ENCODE results near the gene HIPK4. TPM values are rescaled to one million over a fixed set of nuclear protein-coding genes. Genes with fewer than 3 reads are reported as not detected.

Gene HIPK4
- total and polyA plus RNA-seq, 9 of the 15 experiments (the other 6 are each of a cell fraction or from before 2014, with no cell fraction given), result 0.06 to 0.09 TPM; not detected in 7

DNA sequence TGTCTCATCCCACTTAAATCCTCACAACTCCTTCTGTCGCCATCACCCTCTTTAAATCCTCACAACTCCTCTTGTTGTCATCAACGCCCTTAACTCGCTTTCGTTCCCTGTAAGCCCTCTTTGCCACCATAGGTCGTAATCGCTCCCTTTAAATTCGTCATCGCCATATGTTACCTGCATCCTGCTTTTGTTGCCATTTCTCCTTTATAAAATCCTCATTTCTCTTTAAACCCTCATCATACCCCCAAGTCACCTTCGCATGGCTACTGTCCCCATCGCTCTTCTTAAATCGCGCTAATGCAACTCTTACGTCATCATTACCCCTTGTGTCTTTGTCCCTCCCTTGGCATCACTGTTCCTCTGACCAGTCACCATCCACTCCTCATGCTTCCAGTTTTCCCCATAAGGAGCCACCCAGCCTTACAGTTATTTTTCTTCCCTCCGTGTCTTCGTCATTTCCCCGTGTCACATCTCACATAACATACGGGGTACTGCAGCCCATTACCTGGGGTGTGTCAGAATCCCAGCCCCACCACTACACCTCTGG is 40.9 kb downstream of the HIPK4 start:
- Histone ChIP-seq H3K36me3 (ENCODE audit: control insufficient read depth, insufficient read depth, low read length) (peaks cover 15% of the 10 kb centered on the region; the same call in 2 of the 3 replicates), H2AFZ (ENCODE audit: low read depth, low read length) (peak overlapping the region; percentile 92), H3K79me2 (ENCODE audit: control insufficient read depth, insufficient read depth, low read length) (peaks cover 37% of the 10 kb centered on the region), H3K9me1 (ENCODE audit: control insufficient read depth, insufficient read depth, low read length) (no peaks in the 10 kb centered on the region), H4K20me1 (replicated peaks; ENCODE audit: control insufficient read depth, insufficient read depth, low read length) (no peaks in the 10 kb centered on the region; the same call in 1 of the 2 replicates), H3K27ac (ENCODE audit: extremely low read depth, low read depth, low read length) (peak overlapping the region; percentile 74), H3K4me2 (ENCODE audit: insufficient read depth, low read length) (peak overlapping the region; percentile 99), H3K9ac (ENCODE audit: insufficient read depth in 1 of 2, low read depth in 2 of 2, low read length in 2 of 2) (peak overlapping the region; percentile 87 to 93), H3K9me3 (replicated peaks; ENCODE audit: control insufficient read depth, insufficient read depth, low read depth, low read length) (no peaks in the 10 kb centered on the region), H3K4me1 (replicated peaks in 1 of 2; ENCODE audit: control insufficient read depth in 2 of 2, insufficient read depth in 2 of 2, low read length in 2 of 2) (peaks cover 7 to 9% of the 10 kb centered on the region in 2 experiments; a peak in 3 of 5 replicates), H3K27me3 (ENCODE audit: control insufficient read depth in 2 of 2, insufficient read depth in 2 of 2, low read length in 2 of 2) (no peaks in the 10 kb centered on the region), H3K4me3 (peak overlapping the region; percentile 70)
- peak; percentile 33 to 52 (median 46) for DNase-seq (ENCODE audit: extremely low read depth in 1 of 4, low spot score in 3 of 4)
- TSS peak; percentile 73 for BruUV-seq (replicated peaks)
- 0% methylated on average over 17 of the region's 17 CpGs for WGBS (ENCODE audit: insufficient coverage, low coverage, missing lambda C conversion rate)
- CTCF ChIA-PET (ENCODE audit: low intra/inter-chr PET ratio), result no interaction called here
- POLR2A ChIA-PET, result interaction anchor here (1.0 to 1.2 kb wide), 2 partner anchors 15 to 27 kb away, joined by 3 read pairs; no protein-coding TSS in a partner anchor
- intact Hi-C loops (cut with micrococcal nuclease), result loop anchor here (5.0 kb wide), 1 partner anchor 93 kb away; the partner anchor contains the start of gene SERTAD3
- no peak; the same call in 2 of the 3 replicates for ATAC-seq
- in situ Hi-C loops (cut with MboI), result no loop called here
- FAIRE-seq, result peak; percentile 40
- TF ChIP-seq, protein P1, sequence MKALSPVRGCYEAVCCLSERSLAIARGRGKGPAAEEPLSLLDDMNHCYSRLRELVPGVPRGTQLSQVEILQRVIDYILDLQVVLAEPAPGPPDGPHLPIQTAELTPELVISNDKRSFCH (CRISPR knock-in tag; IDR thresholded peaks at IDR 0.05), result no peak
- TF ChIP-seq, protein P1 (tag; IDR thresholded peaks at IDR 0.05), result 0 out of 2 replicates have a peak, but pooled peaks have one; percentile 35
- no peak for TF ChIP-seq NFXL1 (CRISPR knock-in tag; IDR thresholded peaks at IDR 0.05)
- 0 out of 2 replicates have a peak, but pooled peaks have one; percentile 16 for TF ChIP-seq EP300 (IDR thresholded peaks at IDR 0.05; ENCODE audit: low read length)
- TF ChIP-seq ARID2 (IDR thresholded peaks at IDR 0.05), result 0 out of 2 replicates have a peak, but pooled peaks have one; percentile 15
- TF ChIP-seq SIX5 (IDR thresholded peaks at IDR 0.05; ENCODE audit: borderline replicate concordance in 1 of 2, insufficient read depth in 1 of 2, low read depth in 1 of 2, low read length in 2 of 2), result no peak
- TF ChIP-seq, protein P2, sequence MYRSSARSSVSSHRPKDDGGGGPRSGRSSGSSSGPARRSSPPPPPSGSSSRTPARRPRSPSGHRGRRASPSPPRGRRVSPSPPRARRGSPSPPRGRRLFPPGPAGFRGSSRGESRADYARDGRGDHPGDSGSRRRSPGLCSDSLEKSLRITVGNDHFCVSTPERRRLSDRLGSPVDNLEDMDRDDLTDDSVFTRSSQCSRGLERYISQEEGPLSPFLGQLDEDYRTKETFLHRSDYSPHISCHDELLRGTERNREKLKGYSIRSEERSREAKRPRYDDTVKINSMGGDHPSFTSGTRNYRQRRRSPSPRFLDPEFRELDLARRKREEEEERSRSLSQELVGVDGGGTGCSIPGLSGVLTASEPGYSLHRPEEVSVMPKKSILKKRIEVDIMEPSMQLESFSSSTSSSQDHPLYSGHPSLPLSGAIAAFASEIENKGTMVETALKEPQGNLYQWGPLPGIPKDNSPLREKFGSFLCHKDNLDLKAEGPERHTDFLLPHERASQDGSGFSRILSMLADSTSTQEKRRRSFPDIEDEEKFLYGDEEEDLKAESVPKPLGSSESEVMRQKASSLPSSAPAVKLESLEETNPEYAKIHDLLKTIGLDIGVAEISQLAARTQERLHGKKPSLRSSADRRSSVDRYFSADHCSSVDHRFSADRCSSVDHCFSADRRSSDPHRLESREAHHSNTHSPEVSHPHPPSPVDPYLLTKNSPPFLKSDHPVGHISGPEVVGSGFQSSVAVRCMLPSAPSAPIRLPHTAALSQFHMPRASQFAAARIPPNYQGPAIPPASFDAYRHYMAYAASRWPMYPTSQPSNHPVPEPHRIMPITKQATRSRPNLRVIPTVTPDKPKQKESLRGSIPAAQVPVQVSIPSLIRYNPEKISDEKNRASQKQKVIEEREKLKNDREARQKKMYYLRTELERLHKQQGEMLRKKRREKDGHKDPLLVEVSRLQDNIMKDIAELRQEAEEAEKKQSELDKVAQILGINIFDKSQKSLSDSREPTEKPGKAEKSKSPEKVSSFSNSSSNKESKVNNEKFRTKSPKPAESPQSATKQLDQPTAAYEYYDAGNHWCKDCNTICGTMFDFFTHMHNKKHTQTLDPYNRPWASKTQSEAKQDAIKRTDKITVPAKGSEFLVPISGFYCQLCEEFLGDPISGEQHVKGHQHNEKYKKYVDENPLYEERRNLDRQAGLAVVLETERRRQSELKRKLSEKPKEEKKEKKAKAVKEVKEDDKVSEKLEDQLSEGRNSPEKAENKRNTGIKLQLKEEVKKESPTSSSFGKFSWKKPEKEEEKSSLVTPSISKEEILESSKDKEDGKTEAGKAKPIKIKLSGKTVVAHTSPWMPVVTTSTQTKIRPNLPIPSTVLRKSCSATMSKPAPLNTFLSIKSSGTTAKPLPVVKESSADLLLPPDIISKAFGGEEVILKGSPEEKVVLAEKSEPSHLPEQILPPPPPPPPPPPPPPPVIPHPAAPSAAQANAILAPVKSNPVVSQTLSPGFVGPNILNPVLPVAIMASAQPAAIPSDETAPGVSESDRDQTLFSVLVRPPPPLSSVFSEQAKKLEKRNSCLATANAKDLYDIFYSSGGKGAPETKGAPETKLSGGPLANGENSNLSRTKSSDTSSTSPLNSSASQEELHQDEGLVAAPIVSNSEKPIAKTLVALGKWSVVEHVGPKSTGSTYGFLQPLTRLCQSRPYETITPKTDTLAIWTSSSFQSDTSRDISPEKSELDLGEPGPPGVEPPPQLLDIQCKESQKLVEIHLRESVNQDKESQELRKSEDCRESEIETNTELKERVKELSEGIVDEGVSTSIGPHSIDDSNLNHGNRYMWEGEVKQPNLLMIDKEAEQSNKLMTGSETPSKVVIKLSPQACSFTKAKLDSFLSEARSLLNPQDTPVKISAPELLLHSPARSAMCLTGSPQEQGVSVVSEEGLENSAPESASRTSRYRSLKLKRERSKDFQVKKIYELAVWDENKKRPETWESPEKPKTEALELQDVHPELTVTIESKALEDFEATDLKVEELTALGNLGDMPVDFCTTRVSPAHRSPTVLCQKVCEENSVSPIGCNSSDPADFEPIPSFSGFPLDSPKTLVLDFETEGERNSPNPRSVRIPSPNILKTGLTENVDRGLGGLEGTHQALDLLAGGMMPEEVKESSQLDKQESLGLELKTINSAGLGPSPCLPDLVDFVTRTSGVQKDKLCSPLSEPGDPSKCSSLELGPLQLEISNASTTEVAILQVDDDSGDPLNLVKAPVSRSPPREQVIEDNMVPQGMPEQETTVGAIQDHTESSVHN (IDR thresholded peaks at IDR 0.05; ENCODE audit: borderline replicate concordance in 1 of 2, low read depth in 1 of 2), result 0 out of 4 replicates have a peak, but pooled peaks of 1 of the 2 experiments have one; percentile 40
- no peak for TF ChIP-seq PRMT5 (CRISPR knock-in tag; IDR thresholded peaks at IDR 0.05)
- TF ChIP-seq GABPB2 (CRISPR knock-in tag; conservative IDR thresholded peaks at IDR 0.05), result no peak
- TF ChIP-seq, protein P3, sequence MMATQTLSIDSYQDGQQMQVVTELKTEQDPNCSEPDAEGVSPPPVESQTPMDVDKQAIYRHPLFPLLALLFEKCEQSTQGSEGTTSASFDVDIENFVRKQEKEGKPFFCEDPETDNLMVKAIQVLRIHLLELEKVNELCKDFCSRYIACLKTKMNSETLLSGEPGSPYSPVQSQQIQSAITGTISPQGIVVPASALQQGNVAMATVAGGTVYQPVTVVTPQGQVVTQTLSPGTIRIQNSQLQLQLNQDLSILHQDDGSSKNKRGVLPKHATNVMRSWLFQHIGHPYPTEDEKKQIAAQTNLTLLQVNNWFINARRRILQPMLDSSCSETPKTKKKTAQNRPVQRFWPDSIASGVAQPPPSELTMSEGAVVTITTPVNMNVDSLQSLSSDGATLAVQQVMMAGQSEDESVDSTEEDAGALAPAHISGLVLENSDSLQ (IDR thresholded peaks at IDR 0.05), result 0 out of 2 replicates have a peak, but pooled peaks have one; percentile 4
- 0 out of 2 replicates have a peak, but pooled peaks have one; percentile 36 for TF ChIP-seq SNIP1 (IDR thresholded peaks at IDR 0.05; ENCODE audit: low read depth)
- TF ChIP-seq HDAC1 (IDR thresholded peaks at IDR 0.05), result peak in 1 of 2 experiments; percentile 71; a peak in 2 of 4 replicates

Data from K562 (cell line).